K562 (cell line): ENCODE data around the gene VMA21. TPM values are rescaled to one million over a fixed set of nuclear protein-coding genes. Genes with fewer than 3 reads are reported as not detected.

Experiments used
- ATAC-seq: fragments of 200-7000 bp; cut with Tn5 transposase; 3 replicates; pipeline ENCODE4 v1.9.1; 2020; ENCODE audit warnings: moderate library complexity
- Bru-seq: library from RNA; stranded (reverse); fragments of 400-500 nt; gene quantifications from one replicate; lab custom pipeline; 2021; lab: Mats Ljungman, UMichigan
- BruChase-seq, 2 experiments: library from RNA; stranded (reverse); fragments of 400-500 nt; gene quantifications; one replicate each; lab custom pipeline; 2021; lab: Mats Ljungman, UMichigan
- BruUV-seq: library from RNA; stranded (reverse); fragments of 400-500 nt; replicated peaks from 2 replicates; lab custom pipeline; 2021; lab: Mats Ljungman, UMichigan
- CTCF ChIA-PET: fragments of 300-600 bp; formaldehyde crosslinking; extraction: SDS; loops from one replicate; lab custom pipeline; 2021; ENCODE audit warnings: low intra/inter-chr PET ratio; lab: Yijun Ruan, JAX
- POLR2A ChIA-PET: fragments of 300-600, 350-650 bp; sonication (Branson Sonifier 250); formaldehyde crosslinking; extraction: SDS; loops from one replicate; lab custom pipeline; 2021; ENCODE audit warnings: antibody characterized with exemption, inconsistent platforms; lab: Yijun Ruan, JAX
- DNase-seq, 4 experiments: peaks; one replicate each; pipeline versions ENCODE4 v3.0.0 to v3.0.0-alpha.2; 2011 to 2018; ENCODE audit warnings: low spot score in 3 of 4, mixed read lengths in 3 of 4; ENCODE audit errors: extremely low read depth in 1 of 4
- FAIRE-seq: peaks from 2 replicates; lab custom pipeline; 2011; peaks lifted over from hg19 to GRCh38; lab: Jason Lieb, UNC
- H2AFZ ChIP-seq: 2 replicates; pipeline ENCODE4 v1.6.0; 2011; ENCODE audit warnings: low read depth, low read length, control low read depth, inconsistent platforms
- H3K27ac ChIP-seq: fragments of 200-600 bp; 3 replicates; pipeline ENCODE4 v1.8.0; 2011; ENCODE audit warnings: low read depth, mild to moderate bottlenecking, control low read depth, inconsistent platforms, low read length, moderate library complexity, mixed read lengths; ENCODE audit errors: extremely low read depth
- H3K27me3 ChIP-seq, 2 experiments: fragments of 300-600 bp in 1 of 2; 2 replicates in 1 of 2; 3 replicates in 1 of 2; pipeline versions ENCODE4 v1.6.0 to v1.8.0; 2011; ENCODE audit warnings: inconsistent platforms in 2 of 2, low read length in 2 of 2, mild to moderate bottlenecking in 1 of 2, mixed read lengths in 1 of 2, moderate library complexity in 1 of 2; ENCODE audit not compliant: control insufficient read depth in 2 of 2, insufficient read depth in 2 of 2
- H3K36me3 ChIP-seq: fragments of 300-600 bp; 3 replicates; pipeline ENCODE4 v1.8.0; 2011; ENCODE audit warnings: mild to moderate bottlenecking, low read length, inconsistent platforms; ENCODE audit not compliant: control insufficient read depth, insufficient read depth
- H3K4me1 ChIP-seq, 2 experiments: fragments of 200-600 bp in 1 of 2; replicated peaks in 1 of 2; 2 replicates in 1 of 2; 3 replicates in 1 of 2; pipeline versions ENCODE4 v1.5.1 to v1.8.0; 2011; ENCODE audit warnings: inconsistent platforms in 2 of 2, low read length in 2 of 2, mild to moderate bottlenecking in 1 of 2, mixed read lengths in 1 of 2, moderate library complexity in 1 of 2; ENCODE audit not compliant: control insufficient read depth in 2 of 2, insufficient read depth in 2 of 2
- H3K4me2 ChIP-seq: 2 replicates; pipeline ENCODE4 v1.6.1; 2011; ENCODE audit warnings: low read length, control low read depth, inconsistent platforms, mixed read lengths; ENCODE audit not compliant: insufficient read depth
- H3K4me3 ChIP-seq: fragments of 200-600 bp; sonication (generic), shearing (Covaris generic); 2 replicates; pipeline ENCODE4 v1.5.1; 2016; ENCODE audit warnings: control low read depth, inconsistent platforms
- H3K79me2 ChIP-seq: fragments of 200-600 bp; 3 replicates; pipeline ENCODE4 v1.8.0; 2011; ENCODE audit warnings: low read length, inconsistent platforms; ENCODE audit not compliant: control insufficient read depth, insufficient read depth
- H3K9ac ChIP-seq, 2 experiments: 2 replicates each; pipeline versions ENCODE4 v1.6.0 to v1.6.1; 2011; ENCODE audit warnings: low read depth in 2 of 2, low read length in 2 of 2, control low read depth in 1 of 2, inconsistent platforms in 1 of 2, mild to moderate bottlenecking in 1 of 2, mixed read lengths in 1 of 2; ENCODE audit not compliant: insufficient read depth in 1 of 2
- H3K9me1 ChIP-seq: one replicate; pipeline ENCODE4 v1.6.0; 2011; ENCODE audit warnings: inconsistent platforms, mild to moderate bottlenecking, low read length, moderate library complexity; ENCODE audit not compliant: control insufficient read depth, insufficient read depth
- H3K9me3 ChIP-seq: replicated peaks from 2 replicates; pipeline ENCODE4 v1.5.1; 2011; ENCODE audit warnings: low read depth, low read length, inconsistent platforms; ENCODE audit not compliant: control insufficient read depth, insufficient read depth
- H4K20me1 ChIP-seq: replicated peaks from 2 replicates; pipeline ENCODE4 v1.6.1; 2011; ENCODE audit warnings: low read length, inconsistent platforms, mixed read lengths; ENCODE audit not compliant: control insufficient read depth, insufficient read depth
- EGR1 ChIP-seq: fragments of 450-650 bp; conservative IDR thresholded peaks from 2 replicates; pipeline ENCODE4 v1.6.1; 2017; ENCODE audit warnings: mild to moderate bottlenecking
- ELF1 ChIP-seq: fragments of 200-800 bp; sonication (Bioruptor generic); IDR thresholded peaks from 2 replicates; pipeline ENCODE4 v1.6.1; 2016; ENCODE audit warnings: missing genetic modification characterization, missing compliant biosample characterization
- MAZ ChIP-seq, 2 experiments: fragments of 450-650 bp in 1 of 2; sonication (generic) in 1 of 2; formaldehyde crosslinking; IDR thresholded peaks in 1 of 2; conservative IDR thresholded peaks in 1 of 2; 2 replicates each; pipeline versions ENCODE4 v1.4.0 to v1.5.0; 2020; ENCODE audit warnings: mild to moderate bottlenecking in 1 of 2, missing genetic modification reagents in 1 of 2
- THAP7 ChIP-seq: fragments of 250-450 bp; sonication (Bioruptor Pico); IDR thresholded peaks from 2 replicates; pipeline ENCODE4 v1.5.0; 2021
- ZNF76 ChIP-seq: fragments of 250-450 bp; sonication (Bioruptor Pico); IDR thresholded peaks from 2 replicates; pipeline ENCODE4 v1.4.0; 2020; ENCODE audit warnings: mild to moderate bottlenecking, moderate library complexity, borderline replicate concordance
- ZNF830 ChIP-seq: fragments of 250-450 bp; sonication (Bioruptor Pico); IDR thresholded peaks from 2 replicates; pipeline ENCODE4 v1.5.0; 2021; ENCODE audit warnings: mild to moderate bottlenecking
- WGBS: fragments of 100-300 bp; shearing (Covaris generic); methylation state at CpG from one replicate; pipeline ENCODE4 v1.1.6; 2016; ENCODE audit warnings: low coverage, mixed read lengths; ENCODE audit not compliant: insufficient coverage; ENCODE audit errors: missing lambda C conversion rate; 5-methylcytosine and 5-hydroxymethylcytosine counted together
- in situ Hi-C: fragments of 300-500 bp; cut with MboI; formaldehyde crosslinking; loops from 4 replicates; pipeline ENCODE4 v1.15.0; 2018; ENCODE audit warnings: inconsistent platforms, mixed read lengths
- intact Hi-C: fragments of 100-400 bp; cut with micrococcal nuclease; formaldehyde crosslinking; loops from 2 replicates; pipeline ENCODE4 v1.14.2; 2022
- long read RNA-seq, 3 experiments: library from polyadenylated mRNA in 2 of 3; library from RNA in 1 of 3; unstranded in 2 of 3; stranded (forward) in 1 of 3; transcript quantifications; one replicate each; pipeline ENCODE4 v2.0.0, GENCODE V29; 2019 to 2022
- polyA minus RNA-seq, 3 experiments: library from RNA; depleted of rRNA, polyadenylated mRNA; stranded (reverse); fragments of >200 nt; gene quantifications; 2 replicates each; pipeline ENCODE4 v1.2.3, GENCODE V29; 2011
- polyA plus RNA-seq, 8 experiments: library from polyadenylated mRNA; depleted of rRNA in 4 of 8; stranded (reverse) in 5 of 8; unstranded in 3 of 8; fragments of >200 nt; fragmentation: Nextera tagmentation in 2 of 8; fragmentation: Illumina TruSeq in 1 of 8; extraction: Ambion mirVana in 2 of 8; extraction: Trizol in 1 of 8; gene quantifications; 2 replicates each; pipeline versions ENCODE4 v1.2.1 to v1.2.3, GENCODE V29; 2011 to 2014; ENCODE audit warnings: inconsistent platforms in 1 of 8, missing spikeins in 1 of 8
- total RNA-seq, 7 experiments: library from RNA; depleted of rRNA in 6 of 7; stranded (reverse); fragments of >200 nt in 6 of 7; fragmentation: Illumina TruSeq in 2 of 7; extraction: Trizol in 2 of 7; gene quantifications; 2 replicates each; pipeline versions ENCODE4 v1.2.1 to v1.2.3, GENCODE V29; 2011 to 2021; ENCODE audit warnings: low replicate concordance in 1 of 7
- TF ChIP-seq, protein P1 (sequence below): sonication (generic); formaldehyde crosslinking; IDR thresholded peaks from 2 replicates; pipeline ENCODE4 v1.8.0; 2022; ENCODE audit warnings: mild to moderate bottlenecking, missing genetic modification reagents

VMA21 gene
- 10.1 and 26.8 TPM in 2 replicates for total RNA-seq (2011; cell fraction: chromatin; rRNA removed; ENCODE audit: low replicate concordance)
- total RNA-seq (2011; cell fraction: nucleolus; rRNA removed), result 10.8 and 13.7 TPM in 2 replicates
- 31.3 and 64.0 TPM in 2 replicates for total RNA-seq (2011; cell fraction: nucleoplasm; rRNA removed)
- total RNA-seq (2014; rRNA removed) (47.5 and 53.5 TPM in 2 replicates), total RNA-seq (2014; rRNA removed; fragmentation: Illumina TruSeq; extraction: Trizol) (101 and 109 TPM in 2 replicates), total RNA-seq (2015; rRNA removed; fragmentation: Illumina TruSeq; extraction: Trizol) (87.1 and 96.7 TPM in 2 replicates), total RNA-seq (2021) (64.8 and 66.1 TPM in 2 replicates), polyA plus RNA-seq (2011; rRNA removed) (47.3 and 47.6 TPM in 2 replicates), polyA plus RNA-seq (2014; fragmentation: Illumina TruSeq; extraction: Trizol) (25.5 and 32.5 TPM in 2 replicates), polyA plus RNA-seq (2014; fragmentation: Nextera tagmentation; extraction: Ambion mirVana) (10 to 100 TPM; 17.5 to 27.8 TPM), polyA plus RNA-seq (2014; rRNA removed) (35.1 and 45.2 TPM in 2 replicates), polyA minus RNA-seq (2011; rRNA and poly(A)+ RNA removed) (64.2 and 75.1 TPM in 2 replicates), Bru-seq, nascent RNA (percentile 97 among the genes with signal in this experiment), BruChase-seq, experiment 1, labeled RNA remaining after a 2-hour chase (percentile 98 among the genes with signal in this experiment), BruChase-seq, experiment 2, labeled RNA remaining after a 6-hour chase (percentile 98 among the genes with signal in this experiment)
- polyA plus RNA-seq (2011; cell fraction: cytosol; rRNA removed), result 18.9 and 29.1 TPM in 2 replicates
- polyA plus RNA-seq (2011; cell fraction: nucleus; rRNA removed), result 8.0 and 11.8 TPM in 2 replicates
- 16.2 and 17.2 TPM in 2 replicates for polyA plus RNA-seq (2012)
- polyA minus RNA-seq (2011; cell fraction: cytosol; rRNA and poly(A)+ RNA removed), result 43.0 and 50.1 TPM in 2 replicates
- 5.8 and 9.7 TPM in 2 replicates for polyA minus RNA-seq (2011; cell fraction: nucleus; rRNA and poly(A)+ RNA removed)
- long read RNA-seq, experiment 1, full-length matches to known transcripts, result 122 of 218 reads
- long read RNA-seq, experiment 1, partial matches to known transcripts, result 0 of 218 reads
- long read RNA-seq, experiment 1, other reads (novel, unspliced or antisense), result 96 of 218 reads
- long read RNA-seq, experiment 2, full-length matches to known transcripts, result 5 of 27 reads
- long read RNA-seq, experiment 2, partial matches to known transcripts, result 0 of 27 reads
- long read RNA-seq, experiment 2, other reads (novel, unspliced or antisense), result 22 of 27 reads
- long read RNA-seq, experiment 3, full-length matches to known transcripts, result 24 of 30 reads
- long read RNA-seq, experiment 3, partial matches to known transcripts, result 0 of 30 reads
- long read RNA-seq, experiment 3, other reads (novel, unspliced or antisense), result 6 of 30 reads

DNA sequence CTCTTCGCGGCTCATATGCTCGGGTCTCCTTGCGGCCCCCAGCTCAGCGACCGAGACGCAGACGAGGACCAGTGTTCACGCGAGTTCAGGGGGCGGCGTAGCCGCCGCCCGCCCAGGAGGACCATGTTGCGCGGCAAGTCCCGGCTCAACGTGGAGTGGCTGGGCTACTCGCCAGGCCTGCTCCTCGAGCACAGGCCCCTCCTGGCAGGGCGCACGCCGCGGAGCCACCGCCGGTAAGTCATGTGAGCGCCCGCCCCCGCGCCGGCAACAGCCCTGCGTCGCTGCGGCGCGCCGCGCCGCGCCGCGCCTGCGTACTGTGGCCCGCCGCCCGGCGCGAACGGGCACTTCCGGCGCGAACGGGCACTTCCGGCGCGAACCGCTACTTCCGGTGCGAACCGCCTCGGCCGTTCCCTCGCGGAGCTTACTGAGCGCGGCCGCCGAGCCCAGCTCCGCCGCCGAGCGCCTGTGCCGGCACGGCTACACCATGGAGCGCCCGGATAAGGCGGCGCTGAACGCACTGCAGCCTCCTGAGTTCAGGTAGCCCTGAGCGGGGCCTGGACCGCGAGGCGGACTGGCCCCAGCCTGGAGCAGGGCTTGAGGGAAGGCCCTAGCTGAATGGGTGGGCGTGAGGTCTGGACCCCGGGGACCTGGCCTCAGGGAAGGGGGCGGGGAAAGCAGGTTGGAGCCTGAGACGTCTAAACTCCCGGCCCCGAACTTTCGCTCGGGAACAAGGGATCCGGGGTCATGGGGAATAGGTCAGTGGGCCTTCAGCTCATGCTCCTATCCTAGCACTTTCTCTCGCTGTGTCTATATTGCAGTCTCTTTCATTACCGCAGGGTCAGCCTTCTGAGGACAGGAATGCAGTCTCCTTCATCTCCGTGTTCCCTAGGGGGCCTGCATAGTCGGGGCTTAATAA, at the start of gene VMA21:
TSS of gene VMA21 (plus strand) at position 382 of the 916 bp plus-strand sequence. CDS start at position 485, 103 bp downstream.
- in situ Hi-C loops, result no loop called here
- no peaks in the 10 kb centered on the region for H3K27me3 ChIP-seq
- intact Hi-C loops, result no loop called here
- ATAC-seq (peak; percentile 94), FAIRE-seq (no peak), DNase-seq (peak; percentile 85 to 89 (median 88))
- H3K4me1 ChIP-seq, result peaks cover 9 to 14% of the 10 kb centered on the region in 2 experiments; a peak in 4 of 5 replicates
- peaks cover 16% of the 10 kb centered on the region for H4K20me1 ChIP-seq
- H3K9me1 ChIP-seq, result no peaks in the 10 kb centered on the region
- H3K9me3 ChIP-seq, result no peaks in the 10 kb centered on the region
- H3K9ac ChIP-seq, result peak within 1 kb of the TSS; percentile 98 to 100
- no TSS peak for BruUV-seq
- 5% methylated on average over 36 of the region's 97 CpGs for WGBS
- ChIA-PET CTCF (no interaction called here), POLR2A (interaction anchor here (0.7 to 1.7 kb wide), 4 partner anchors 9 to 1437 kb away, joined by 3 to 12 read pairs (median 6); no protein-coding TSS in a partner anchor)
- peaks cover 57% of the 10 kb centered on the region for H3K79me2 ChIP-seq
- H2AFZ ChIP-seq, result peak within 1 kb of the TSS; percentile 91
- H3K4me3 ChIP-seq, result peak within 1 kb of the TSS; percentile 98
- peaks cover 28% of the 10 kb centered on the region for H3K36me3 ChIP-seq
- H3K4me2 ChIP-seq, result peak within 1 kb of the TSS; percentile 95
- H3K27ac ChIP-seq, result peak within 1 kb of the TSS; percentile 95
- TF ChIP-seq ZNF830 (CRISPR knock-in tag), result no peak
- TF ChIP-seq MAZ (CRISPR knock-in tag; conservative IDR thresholded peaks at IDR 0.05 in 1 of 2, IDR thresholded peaks at IDR 0.05 in 1 of 2), result peak; percentile 67 to 80; a peak in 2 of 4 replicates
- peak; percentile 69 for TF ChIP-seq EGR1
- TF ChIP-seq, protein P1, sequence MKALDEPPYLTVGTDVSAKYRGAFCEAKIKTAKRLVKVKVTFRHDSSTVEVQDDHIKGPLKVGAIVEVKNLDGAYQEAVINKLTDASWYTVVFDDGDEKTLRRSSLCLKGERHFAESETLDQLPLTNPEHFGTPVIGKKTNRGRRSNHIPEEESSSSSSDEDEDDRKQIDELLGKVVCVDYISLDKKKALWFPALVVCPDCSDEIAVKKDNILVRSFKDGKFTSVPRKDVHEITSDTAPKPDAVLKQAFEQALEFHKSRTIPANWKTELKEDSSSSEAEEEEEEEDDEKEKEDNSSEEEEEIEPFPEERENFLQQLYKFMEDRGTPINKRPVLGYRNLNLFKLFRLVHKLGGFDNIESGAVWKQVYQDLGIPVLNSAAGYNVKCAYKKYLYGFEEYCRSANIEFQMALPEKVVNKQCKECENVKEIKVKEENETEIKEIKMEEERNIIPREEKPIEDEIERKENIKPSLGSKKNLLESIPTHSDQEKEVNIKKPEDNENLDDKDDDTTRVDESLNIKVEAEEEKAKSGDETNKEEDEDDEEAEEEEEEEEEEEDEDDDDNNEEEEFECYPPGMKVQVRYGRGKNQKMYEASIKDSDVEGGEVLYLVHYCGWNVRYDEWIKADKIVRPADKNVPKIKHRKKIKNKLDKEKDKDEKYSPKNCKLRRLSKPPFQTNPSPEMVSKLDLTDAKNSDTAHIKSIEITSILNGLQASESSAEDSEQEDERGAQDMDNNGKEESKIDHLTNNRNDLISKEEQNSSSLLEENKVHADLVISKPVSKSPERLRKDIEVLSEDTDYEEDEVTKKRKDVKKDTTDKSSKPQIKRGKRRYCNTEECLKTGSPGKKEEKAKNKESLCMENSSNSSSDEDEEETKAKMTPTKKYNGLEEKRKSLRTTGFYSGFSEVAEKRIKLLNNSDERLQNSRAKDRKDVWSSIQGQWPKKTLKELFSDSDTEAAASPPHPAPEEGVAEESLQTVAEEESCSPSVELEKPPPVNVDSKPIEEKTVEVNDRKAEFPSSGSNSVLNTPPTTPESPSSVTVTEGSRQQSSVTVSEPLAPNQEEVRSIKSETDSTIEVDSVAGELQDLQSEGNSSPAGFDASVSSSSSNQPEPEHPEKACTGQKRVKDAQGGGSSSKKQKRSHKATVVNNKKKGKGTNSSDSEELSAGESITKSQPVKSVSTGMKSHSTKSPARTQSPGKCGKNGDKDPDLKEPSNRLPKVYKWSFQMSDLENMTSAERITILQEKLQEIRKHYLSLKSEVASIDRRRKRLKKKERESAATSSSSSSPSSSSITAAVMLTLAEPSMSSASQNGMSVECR, result 0 out of 2 replicates have a peak, but pooled peaks have one; percentile 10
- TF ChIP-seq THAP7 (CRISPR knock-in tag), result no peak
- TF ChIP-seq ZNF76, result no peak
- peak; percentile 76 for TF ChIP-seq ELF1
